ENCODE data around the gene NUDT4. TPM values are rescaled to one million over a fixed set of nuclear protein-coding genes. Genes with fewer than 3 reads are reported as not detected.

NUDT4 gene
- total RNA-seq, 1 donor from 2014 or later = 30.6 TPM

- TF ChIP-seq CTCF (conservative IDR thresholded peaks at IDR 0.05; ENCODE audit: low read depth, low read length) = no peak
These were observed 21.5 kb upstream of the NUDT4 start for GRCh38 chr12:93356214-93356613.

GRCh38 chr12:93358058-93358457 is 19.7 kb upstream of the NUDT4 start:
- DNase-seq (ENCODE audit: low read depth) = no peak
- TF ChIP-seq CTCF (conservative IDR thresholded peaks at IDR 0.05; ENCODE audit: low read depth, low read length) = no peak
- no peak overlapping the region for H3K4me3 ChIP-seq (ENCODE audit: low read depth, low read length)

More at GRCh38 chr12:93356214-93356613, 21.5 kb upstream of the NUDT4 start:
- no peak overlapping the region for H3K4me3 ChIP-seq (ENCODE audit: low read depth, low read length)
- no peak for DNase-seq (ENCODE audit: low read depth)

GRCh38 chr12:93358821-93359220 is 18.9 kb upstream of the NUDT4 start:
- TF ChIP-seq CTCF (conservative IDR thresholded peaks at IDR 0.05; ENCODE audit: low read depth, low read length) = no peak
- no peak overlapping the region for H3K4me3 ChIP-seq (ENCODE audit: low read depth, low read length)
- DNase-seq (ENCODE audit: low read depth) = no peak

GRCh38 chr12:93360688-93361087 is 17.0 kb upstream of the NUDT4 start:
- no peak for TF ChIP-seq CTCF (conservative IDR thresholded peaks at IDR 0.05; ENCODE audit: low read depth, low read length)
- DNase-seq (ENCODE audit: low read depth) = no peak
- no peak overlapping the region for H3K4me3 ChIP-seq (ENCODE audit: low read depth, low read length)

GRCh38 chr12:93361151-93361919 is 16.4 kb upstream of the NUDT4 start:
- no peak overlapping the region for H3K4me3 ChIP-seq (ENCODE audit: low read depth, low read length)
- no peak for TF ChIP-seq CTCF (conservative IDR thresholded peaks at IDR 0.05; ENCODE audit: low read depth, low read length)
- DNase-seq (ENCODE audit: low read depth) = peak; percentile 84

GRCh38 chr12:93363841-93364297 is 13.9 kb upstream of the NUDT4 start:
- DNase-seq (ENCODE audit: low read depth) = no peak
- no peak for TF ChIP-seq CTCF (conservative IDR thresholded peaks at IDR 0.05; ENCODE audit: low read depth, low read length)
- H3K4me3 ChIP-seq (ENCODE audit: low read depth, low read length) = no peak overlapping the region
